Heart left ventricle (tissue), 13 donors: Measurements from ENCODE around the gene MGAT3.

Source experiments
- POLR2A ChIP-seq, 2 donors: fragments of 450-650 bp; IDR thresholded peaks; one replicate each; pipeline ENCODE4 v1.6.1; 2017; ENCODE audit warnings: antibody characterized with exemption in 2 of 2, mild to moderate bottlenecking in 2 of 2, moderate library complexity in 2 of 2
- TF ChIP-seq, protein P1 (sequence below), 12 donors: fragments of 200-600 bp; sonication (generic) in 4 of 12; IDR thresholded peaks; one replicate each; pipeline versions ENCODE4 v1.5.0 to v1.8.0; 2018 to 2022; ENCODE audit warnings: antibody characterized with exemption in 12 of 12, mild to moderate bottlenecking in 5 of 12
- donor health status: ischemic (EF 13 %, LVEDD 7.1; RV severe dilation, severe dysfunction).
- donor health status: DM: no; HTN: yes; CAD: no.
- donor health status: DM: no; HTN: no; CAD: no.
- donor health status: ischemic (EF 25% LVEDD 6.9; RV normal size, moderate dysfunction).
- donor health status: ischemic (EF 25% LVEDD 5.7; RV mildly dilated, moderate dysfunction).
- donor health status: ischemic (EF 35%, LVEDD 5.7; RV mildly dilated, moderate dysfunction).
- donor health status: nonischemic (EF 11% LVEDD 7.7; RV severe dilation, severe dysfunction).
- donor health status: DM: yes; HTN: yes; CAD: no.
- donor health status: PGD.
- donor health status: ischemic (EF 29% LVEDD 5.4; RV normal size, mild dysfunction).
- donor health status: nonischemic (EF 23%, LVEDD 6.1; RV moderate dilation, normal function).

DNA sequence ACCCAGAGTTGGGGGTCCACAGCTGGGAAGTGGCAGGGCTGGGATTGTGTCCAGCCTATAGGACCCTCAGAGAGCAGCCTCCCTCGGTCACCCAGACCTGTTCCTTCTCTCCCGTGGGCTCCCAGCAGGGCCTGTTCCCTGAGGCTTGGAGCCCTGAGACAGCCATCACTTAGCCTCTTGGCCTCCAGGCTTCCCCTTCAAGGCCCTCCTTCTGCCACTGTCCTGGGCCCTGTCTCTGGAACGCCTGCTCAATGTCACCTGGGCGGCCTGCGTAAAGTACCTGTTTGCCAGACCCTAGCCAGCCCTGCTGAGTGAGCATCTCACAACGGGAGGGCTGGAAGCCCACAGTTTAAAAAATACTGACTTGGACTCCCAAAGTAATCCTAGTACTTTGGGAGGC lies 6.5 kb downstream of the MGAT3 start:
- TF ChIP-seq, protein P1, sequence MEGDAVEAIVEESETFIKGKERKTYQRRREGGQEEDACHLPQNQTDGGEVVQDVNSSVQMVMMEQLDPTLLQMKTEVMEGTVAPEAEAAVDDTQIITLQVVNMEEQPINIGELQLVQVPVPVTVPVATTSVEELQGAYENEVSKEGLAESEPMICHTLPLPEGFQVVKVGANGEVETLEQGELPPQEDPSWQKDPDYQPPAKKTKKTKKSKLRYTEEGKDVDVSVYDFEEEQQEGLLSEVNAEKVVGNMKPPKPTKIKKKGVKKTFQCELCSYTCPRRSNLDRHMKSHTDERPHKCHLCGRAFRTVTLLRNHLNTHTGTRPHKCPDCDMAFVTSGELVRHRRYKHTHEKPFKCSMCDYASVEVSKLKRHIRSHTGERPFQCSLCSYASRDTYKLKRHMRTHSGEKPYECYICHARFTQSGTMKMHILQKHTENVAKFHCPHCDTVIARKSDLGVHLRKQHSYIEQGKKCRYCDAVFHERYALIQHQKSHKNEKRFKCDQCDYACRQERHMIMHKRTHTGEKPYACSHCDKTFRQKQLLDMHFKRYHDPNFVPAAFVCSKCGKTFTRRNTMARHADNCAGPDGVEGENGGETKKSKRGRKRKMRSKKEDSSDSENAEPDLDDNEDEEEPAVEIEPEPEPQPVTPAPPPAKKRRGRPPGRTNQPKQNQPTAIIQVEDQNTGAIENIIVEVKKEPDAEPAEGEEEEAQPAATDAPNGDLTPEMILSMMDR (IDR thresholded peaks at IDR 0.05): no peak
- no peak for TF ChIP-seq POLR2A (IDR thresholded peaks at IDR 0.05)
